Lung microvascular endothelial cell (primary cell): ENCODE data around the gene RPF1. TPM values are rescaled to one million over a fixed set of nuclear protein-coding genes. Genes with fewer than 3 reads are reported as not detected.
A peak's percentile ranks its signal among the peaks of the same experiment; 100 is the strongest.
"Not testable (repeated sequence)": the region's sequence is repeated elsewhere in the genome, so short reads cannot be mapped to it uniquely, and the experiment has no call there.

Source experiments
- DNase-seq, 2 donors: peaks; one replicate each; pipeline versions ENCODE4 v3.0.0 to v3.0.0-alpha.2; 2010; ENCODE audit warnings: low read depth in 2 of 2
- total RNA-seq: library from RNA; depleted of rRNA; stranded (reverse); fragments of >200 nt; gene quantifications from 2 replicates; pipeline ENCODE4 v1.2.1, GENCODE V29; 2014

The RPF1 gene
- total RNA-seq, 1 donor from 2014 or later, result 23.4 TPM

- peak in 1 of 2 donors; percentile 1 for DNase-seq
Observed at GRCh38 chr1:84492726-84493125, 13.7 kb downstream of the RPF1 start.

GRCh38 chr1:84493747-84494146, 14.7 kb downstream of the RPF1 start:
- DNase-seq, result no peak

GRCh38 chr1:84496498-84496897, 17.4 kb downstream of the RPF1 start:
- no peak for DNase-seq

GRCh38 chr1:84497631-84498275, 18.7 kb downstream of the RPF1 start:
- DNase-seq, result no peak

- peak in 1 of 2 donors; percentile 2 for DNase-seq
Observed at GRCh38 chr1:84502927-84503326, 23.9 kb downstream of the RPF1 start.

GRCh38 chr1:84504580-84505492, 25.8 kb downstream of the RPF1 start:
- peak; percentile 40 to 59 for DNase-seq

- DNase-seq, result peak; percentile 75 to 80
Observed at GRCh38 chr1:84505493-84506001, 26.5 kb downstream of the RPF1 start.

- peak; percentile 98 for DNase-seq
Observed at GRCh38 chr1:84506002-84506728, 27.1 kb downstream of the RPF1 start, which contains the start of the genes GNG5 and SPATA1. TSS of gene GNG5 (minus strand) at chr1:84506581. CDS start at chr1:84506091, 490 bp downstream. TSS of gene SPATA1 (plus strand) at chr1:84506386. CDS start at chr1:84516360, 9,974 bp downstream.

GRCh38 chr1:84506729-84507453, 27.8 kb downstream of the RPF1 start:
- peak; percentile 19 to 46 for DNase-seq

GRCh38 chr1:84507887-84508286, 28.8 kb downstream of the RPF1 start:
- not testable (repeated sequence) for DNase-seq

GRCh38 chr1:84508510-84508909, 29.4 kb downstream of the RPF1 start:
- no peak for DNase-seq

GRCh38 chr1:84509029-84509428, 30.0 kb downstream of the RPF1 start:
- no peak for DNase-seq

- no peak for DNase-seq
Observed at GRCh38 chr1:84510165-84510564, 31.1 kb downstream of the RPF1 start.

- DNase-seq, result no peak
Observed at GRCh38 chr1:84510668-84511067, 31.6 kb downstream of the RPF1 start.

- DNase-seq, result no peak
Observed at GRCh38 chr1:84524590-84524989, 45.5 kb downstream of the RPF1 start.

GRCh38 chr1:84525779-84526178, 46.7 kb downstream of the RPF1 start:
- peak in 1 of 2 donors; percentile 1 for DNase-seq

- no peak for DNase-seq
Observed at GRCh38 chr1:84538599-84538998, 59.5 kb downstream of the RPF1 start.

- DNase-seq, result peak in 1 of 2 donors; percentile 9
Observed at GRCh38 chr1:84539972-84540371, 60.9 kb downstream of the RPF1 start.

GRCh38 chr1:84540759-84541158, 61.7 kb downstream of the RPF1 start:
- DNase-seq, result no peak

- DNase-seq, result peak; percentile 10 to 11
Observed at GRCh38 chr1:84541679-84542078, 62.6 kb downstream of the RPF1 start.
